NCI-H1105 treated with DMSO at 0.1 percent for 48 hours (cell line): Measurements from ENCODE around the gene SERINC3.

Experiments
- DNase-seq: peaks from one replicate; lab custom pipeline; 2025; lab: John Stamatoyannopoulos, UW

The SERINC3 gene

GRCh38 chr20:44464514-44464913, 57.4 kb downstream of the SERINC3 start:
- DNase-seq: no peak

- no peak for DNase-seq
These were observed 58.4 kb downstream of the SERINC3 start for GRCh38 chr20:44463466-44463865.

- no peak for DNase-seq
These were observed 60.1 kb downstream of the SERINC3 start for GRCh38 chr20:44461803-44462174.

GRCh38 chr20:44461142-44461802, 60.6 kb downstream of the SERINC3 start:
- no peak for DNase-seq

GRCh38 chr20:44460795-44461141, 61.1 kb downstream of the SERINC3 start:
- DNase-seq: peak; percentile 20

GRCh38 chr20:44459271-44459670, 62.6 kb downstream of the SERINC3 start:
- DNase-seq: no peak

- DNase-seq: peak; percentile 76
These were observed 64.9 kb downstream of the SERINC3 start for GRCh38 chr20:44457016-44457415.

- no peak for DNase-seq
These were observed 65.3 kb downstream of the SERINC3 start for GRCh38 chr20:44456611-44457010.

GRCh38 chr20:44455126-44455525, 66.7 kb downstream of the SERINC3 start:
- no peak for DNase-seq

- DNase-seq: no peak
These were observed 67.4 kb downstream of the SERINC3 start for GRCh38 chr20:44454306-44454963.

- DNase-seq: no peak
These were observed 70.9 kb downstream of the SERINC3 start for GRCh38 chr20:44450903-44451450.

- DNase-seq: no peak
These were observed 71.5 kb downstream of the SERINC3 start for GRCh38 chr20:44450281-44450889.

GRCh38 chr20:44449864-44450263, 72.0 kb downstream of the SERINC3 start:
- DNase-seq: no peak

GRCh38 chr20:44448753-44449546, 72.9 kb downstream of the SERINC3 start:
- DNase-seq: no peak

- DNase-seq: no peak
These were observed 73.9 kb downstream of the SERINC3 start for GRCh38 chr20:44447827-44448419.
